Hematopoietic multipotent progenitor cell (in vitro differentiated cells): ENCODE measurements around the gene RAB7A. TPM values are rescaled to one million over a fixed set of nuclear protein-coding genes. Genes with fewer than 3 reads are reported as not detected.

ENCODE experiments used
- DNase-seq, 3 donors: peaks; one replicate each; pipeline ENCODE4 v3.0.0-alpha.2; 2011 to 2015; ENCODE audit warnings: low read depth in 2 of 3, low spot score in 2 of 3
- small RNA-seq: library from RNA; depleted of rRNA; stranded (forward); fragments of <200 nt; gene quantifications from one replicate; pipeline ENCODE3, GENCODE V24; 2012
- total RNA-seq: library from RNA; depleted of rRNA; stranded (reverse); fragments of >200 nt; gene quantifications from one replicate; pipeline ENCODE4 v1.2.3, GENCODE V29; 2012

RAB7A gene
- total RNA-seq, 1 donor = 51.4 TPM

GRCh38 chr3:128846486-128846891 is 120.5 kb downstream of the RAB7A start:
- peak in 1 of 3 donors; percentile 22 for DNase-seq

DNA sequence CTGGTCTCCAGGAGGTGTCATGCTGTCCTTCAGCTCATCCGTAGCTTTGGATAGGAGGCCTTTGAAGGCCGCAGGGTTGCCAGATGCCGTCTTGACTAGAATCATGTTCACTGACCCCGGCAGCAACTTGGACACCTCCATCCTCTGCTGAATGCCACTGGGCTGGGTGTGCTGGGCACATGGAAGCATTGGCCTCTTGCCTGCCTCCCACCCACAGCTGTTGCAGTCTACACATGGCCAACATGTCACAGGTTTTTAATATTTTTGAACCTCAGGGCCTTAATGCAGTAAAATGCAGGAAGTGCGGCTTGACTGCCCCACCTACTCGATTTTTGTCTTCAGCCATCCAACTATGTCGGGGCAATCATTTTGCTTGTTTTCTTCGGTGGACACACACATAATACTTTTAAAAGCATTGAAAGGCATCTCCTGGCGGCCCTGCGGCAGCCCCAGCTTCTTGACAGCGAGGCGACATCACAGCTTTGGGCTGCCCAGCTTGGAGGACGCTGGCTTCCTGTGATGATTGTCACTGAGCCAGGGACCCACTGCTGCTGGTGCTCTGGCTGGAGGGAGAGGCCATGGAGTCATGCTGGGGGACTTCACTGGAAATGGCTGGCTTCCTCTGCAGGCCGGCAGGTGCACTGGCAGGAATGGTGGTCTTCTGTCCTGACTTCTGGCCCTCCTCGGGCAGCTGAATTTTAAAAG is 121.8 kb downstream of the RAB7A start:
- DNase-seq = no peak

DNA sequence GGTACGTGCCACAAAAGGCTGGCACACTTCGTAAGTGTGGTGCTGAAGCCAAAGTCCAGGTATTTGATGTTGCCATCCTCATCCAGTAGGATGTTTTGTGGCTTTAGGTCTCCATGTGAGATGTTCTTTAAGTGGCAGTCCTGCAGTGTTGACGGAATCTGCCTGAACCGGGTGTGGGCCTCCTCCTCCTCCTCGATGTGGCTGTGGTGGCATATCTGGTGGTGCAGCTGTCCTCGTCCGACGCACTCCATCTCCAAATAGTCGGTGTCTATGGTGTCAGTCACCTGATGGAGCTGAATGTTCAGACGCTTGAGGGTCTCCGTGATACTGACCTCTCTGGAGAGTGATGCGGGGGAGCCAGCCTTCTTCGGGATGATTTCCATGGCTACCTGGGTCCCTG is 123.0 kb downstream of the RAB7A start:
- no peak for DNase-seq

DNA sequence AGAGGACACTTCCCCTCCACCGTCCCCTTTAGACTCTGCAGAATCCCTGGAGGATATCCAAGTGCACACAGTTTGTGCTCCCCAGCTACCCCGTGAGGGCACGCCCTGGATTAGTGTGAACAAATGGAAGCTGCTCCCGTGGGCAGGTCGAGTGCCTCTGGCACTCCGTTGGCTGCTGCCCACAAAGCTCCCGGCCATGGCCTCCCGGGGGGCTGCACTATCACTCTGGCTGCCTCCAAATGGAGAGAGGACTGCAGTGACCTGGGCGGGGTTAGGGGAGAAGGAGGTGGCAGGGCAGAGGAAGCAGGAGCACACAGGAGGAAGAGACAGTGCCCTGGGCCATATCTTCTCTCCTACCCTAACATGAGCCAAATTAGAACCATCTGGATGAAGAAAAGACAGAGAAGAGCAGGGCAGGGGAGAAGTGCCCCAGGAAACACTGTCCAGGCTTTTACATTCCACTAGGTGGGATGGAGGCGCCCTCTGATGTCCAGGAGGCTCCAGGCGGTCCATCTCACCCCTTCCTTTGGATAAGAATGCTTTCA is 124.0 kb downstream of the RAB7A start:
- DNase-seq = no peak

DNA sequence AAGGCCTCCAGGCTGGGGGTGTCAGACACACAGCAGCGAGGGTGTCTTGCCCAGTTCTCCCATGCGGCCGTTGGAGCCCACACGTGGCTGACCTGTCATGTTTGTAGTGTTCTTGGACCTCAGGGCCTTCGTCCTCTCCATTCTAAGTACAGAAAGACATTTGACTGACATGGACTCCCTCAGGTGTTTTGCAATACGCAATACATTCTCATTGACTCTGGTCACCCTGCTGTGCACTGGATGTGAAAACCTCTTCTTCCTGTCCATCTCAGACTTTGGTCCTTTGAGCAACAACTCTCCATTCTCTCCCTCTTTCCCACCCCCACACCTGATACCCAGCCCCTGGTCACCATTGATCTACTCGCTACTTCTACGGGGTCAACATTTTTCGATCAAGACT is 124.6 kb downstream of the RAB7A start:
- DNase-seq = no peak

DNA sequence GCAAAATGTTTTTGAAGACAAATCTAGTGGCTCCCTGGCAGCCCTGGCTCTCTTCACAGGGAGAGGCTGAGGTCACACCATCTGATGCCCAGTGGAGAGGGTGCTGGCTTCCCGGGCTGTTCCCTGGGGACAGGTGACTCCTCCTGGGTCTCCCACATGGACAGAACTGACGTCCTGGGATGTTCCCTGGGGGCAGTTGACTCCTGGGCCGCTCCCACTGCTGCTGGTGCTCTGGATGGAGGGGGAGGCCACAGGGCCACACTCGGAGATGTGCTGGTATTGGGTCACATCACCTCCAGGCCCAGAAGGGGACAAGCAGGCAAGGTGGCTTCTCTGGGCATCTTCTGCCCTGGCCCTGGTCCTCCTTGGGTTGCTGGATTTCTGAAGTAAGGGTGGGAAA is 125.6 kb downstream of the RAB7A start:
- DNase-seq = no peak

- no peak for DNase-seq
Measured at GRCh38 chr3:128853826-128854225, 127.8 kb downstream of the RAB7A start.

DNA sequence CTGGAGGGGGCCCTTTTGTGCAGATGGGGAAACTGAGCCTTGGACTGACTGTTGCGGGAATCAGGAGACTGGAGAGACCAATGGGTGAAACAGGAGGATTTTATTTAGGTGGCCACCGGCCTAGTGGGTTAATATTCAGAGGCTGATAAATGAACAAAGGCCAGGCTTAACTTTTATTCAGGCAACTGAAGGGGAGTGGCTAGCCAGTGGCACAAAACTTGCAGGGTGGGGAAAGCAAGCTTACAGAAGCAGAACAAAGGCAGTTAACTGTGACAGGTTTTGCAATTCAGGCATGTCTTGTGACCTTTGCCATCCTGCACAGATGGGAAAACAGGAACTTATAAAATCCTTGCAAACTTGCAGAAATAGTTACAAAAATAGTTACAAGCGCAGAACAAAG is 128.5 kb downstream of the RAB7A start:
- no peak for DNase-seq

GRCh38 chr3:128855569-128855968 is 129.6 kb downstream of the RAB7A start:
- DNase-seq = no peak

DNA sequence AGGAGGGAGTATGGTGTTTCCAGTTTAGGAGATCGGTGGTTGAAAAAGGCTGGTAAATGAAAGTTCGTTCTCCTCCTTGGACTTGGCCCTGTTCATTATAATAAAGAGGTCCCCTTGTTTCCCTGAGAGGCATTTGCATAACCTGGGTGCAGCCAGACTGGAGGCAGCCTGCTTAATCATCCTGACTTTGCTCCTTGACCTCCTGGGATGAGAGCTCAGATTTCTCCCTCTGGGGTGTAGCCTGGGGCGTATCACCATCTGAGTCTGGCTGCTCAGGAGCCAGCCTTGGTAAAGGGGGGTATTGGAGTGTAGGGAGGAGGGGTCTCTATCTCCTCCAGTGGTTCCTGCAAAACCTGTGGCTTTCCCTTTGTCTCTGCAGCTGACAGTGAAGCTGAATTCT is 132.2 kb downstream of the RAB7A start:
- DNase-seq = no peak

GRCh38 chr3:128859630-128860029 is 133.6 kb downstream of the RAB7A start:
- DNase-seq = peak in 1 of 3 donors; percentile 35

DNA sequence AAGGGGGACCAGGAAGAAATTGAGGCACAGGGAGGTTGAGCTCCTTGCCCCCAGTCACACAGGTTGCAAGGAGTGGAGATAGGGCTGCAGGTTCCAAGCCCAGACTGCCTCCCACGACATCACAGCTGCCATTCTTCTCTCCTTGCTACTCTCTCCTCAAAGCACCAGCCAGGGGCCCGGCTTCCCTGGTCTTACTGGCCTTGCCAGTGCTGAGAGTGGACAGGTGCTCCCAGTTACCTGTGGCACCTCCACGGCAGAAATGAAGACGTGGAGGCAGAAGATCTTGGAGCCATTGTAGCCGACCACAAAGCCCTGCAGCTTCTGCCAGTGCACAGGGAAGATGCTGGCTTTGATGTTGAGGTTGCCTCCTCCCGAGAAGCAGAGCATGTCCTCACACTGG is 135.5 kb downstream of the RAB7A start:
- DNase-seq = no peak

DNA sequence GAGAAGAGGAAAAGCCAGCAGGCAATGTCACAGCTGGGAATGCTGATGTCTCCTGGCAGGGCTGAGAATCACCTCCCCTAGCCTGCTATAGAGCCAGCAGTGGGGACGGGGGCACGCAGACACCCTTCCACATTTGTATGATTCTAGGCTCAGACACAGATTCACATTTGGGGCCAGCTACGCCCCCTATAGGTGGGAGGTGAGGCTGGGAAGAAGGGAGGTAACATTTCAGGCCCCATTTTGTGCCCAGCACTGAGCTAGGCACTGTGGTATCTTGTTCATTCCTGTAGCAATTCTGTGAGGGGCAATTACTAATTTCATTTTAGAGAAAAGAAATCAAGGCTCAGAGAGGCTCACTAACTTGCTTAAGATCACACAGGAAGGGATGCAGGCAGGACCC is 137.6 kb downstream of the RAB7A start:
- no peak for DNase-seq

Small RNA genes within 50 kb of the gene (small RNA-seq; reads per million reads assigned to genes)
- gene RF00399 = not detected

Other genes starting within 250 kb of the RAB7A start
- 211 TPM for gene GATA2, start 233.0 kb upstream of the RAB7A start, total RNA-seq
- gene RPN1, start 75.4 kb upstream of the RAB7A start, total RNA-seq = 257 TPM
- gene ACAD9, start 153.4 kb downstream of the RAB7A start, total RNA-seq = 47.4 TPM